Sigmoid colon (tissue), 7 donors: ENCODE results near the gene ARHGEF37. TPM values are rescaled to one million over a fixed set of nuclear protein-coding genes. Genes with fewer than 3 reads are reported as not detected.
"Not testable (repeated sequence)": the region's sequence is repeated elsewhere in the genome, so short reads cannot be mapped to it uniquely, and the experiment has no call there.

ENCODE experiments used
- DNase-seq: peaks from one replicate; pipeline ENCODE4 v3.0.0-alpha.2; 2019
- H3K27ac ChIP-seq, 4 donors: fragments of 200-600 bp; sonication (generic); one replicate each; pipeline ENCODE4 v1.5.1; 2016 to 2019; ENCODE audit warnings: mild to moderate bottlenecking in 1 of 4
- H3K27me3 ChIP-seq, 3 donors: fragments of 200-600 bp; sonication (generic); one replicate each; pipeline ENCODE4 v1.5.1; 2019; ENCODE audit warnings: mild to moderate bottlenecking in 1 of 3
- H3K36me3 ChIP-seq, 4 donors: fragments of 200-600 bp; sonication (generic); one replicate each; pipeline ENCODE4 v1.5.1; 2016 to 2019
- H3K4me1 ChIP-seq, 4 donors: fragments of 200-600 bp; sonication (generic); one replicate each; pipeline ENCODE4 v1.5.1; 2017 to 2019
- H3K4me3 ChIP-seq, 4 donors: fragments of 200-600 bp; sonication (generic); one replicate each; pipeline ENCODE4 v1.5.1; 2017 to 2019; ENCODE audit warnings: mild to moderate bottlenecking in 2 of 4, moderate library complexity in 1 of 4
- H3K9me3 ChIP-seq, 4 donors: fragments of 200-600 bp in 3 of 4; sonication (generic) in 3 of 4; one replicate each; pipeline versions ENCODE4 v1.5.1 to v1.6.1; 2013 to 2019
- EP300 ChIP-seq, 4 donors: sonication (generic); formaldehyde crosslinking; IDR thresholded peaks; one replicate each; pipeline ENCODE4 v1.6.1; 2017; ENCODE audit warnings: antibody characterized with exemption in 4 of 4
- POLR2A ChIP-seq, 2 donors: fragments of 450-650 bp; IDR thresholded peaks; one replicate each; pipeline ENCODE4 v1.6.1; 2016; ENCODE audit warnings: antibody characterized with exemption in 2 of 2, mild to moderate bottlenecking in 2 of 2, moderate library complexity in 2 of 2
- POLR2AphosphoS5 ChIP-seq, 4 donors: sonication (generic); formaldehyde crosslinking; IDR thresholded peaks; one replicate each; pipeline ENCODE4 v1.6.1; 2017; ENCODE audit warnings: antibody characterized with exemption in 4 of 4
- WGBS, 2 donors: extraction: QIAGEN DNeasy Blood & Tissue Kit; methylation state at CpG; one replicate each; pipeline ENCODE4 v1.1.7; 2013; 5-methylcytosine and 5-hydroxymethylcytosine counted together
- intact Hi-C: fragments of 100-400 bp; cut with DNase I; formaldehyde crosslinking; loops from one replicate; pipeline ENCODE4 v1.15.1; 2023
- polyA plus RNA-seq, 3 donors: library from polyadenylated mRNA; stranded (reverse); fragments of 200-250 nt; gene quantifications; one replicate each; pipeline ENCODE4 v1.2.3, GENCODE V29; 2013
- total RNA-seq, 4 donors: library from RNA; depleted of rRNA; stranded (reverse); fragments of >200 nt; gene quantifications; one replicate each; pipeline ENCODE4 v1.1.0, GENCODE V29; 2016
- TF ChIP-seq, protein P1 (sequence below), 4 experiments: fragments of 450-650 bp in 3 of 4; fragments of 200-600 bp in 1 of 4; IDR thresholded peaks; one replicate each; pipeline ENCODE4 v1.5.1; 2016 to 2019; ENCODE audit warnings: antibody characterized with exemption in 4 of 4, mild to moderate bottlenecking in 3 of 4, moderate library complexity in 2 of 4
- donor health status: healthy with polysubstance abuse.
- donor health status: Bipolar disorder and iron deficiency.
- donor health status: healthy.

ARHGEF37 gene
- total and polyA plus RNA-seq, 7 donors = 4.8 to 51.0 (median 23.5) TPM

DNA sequence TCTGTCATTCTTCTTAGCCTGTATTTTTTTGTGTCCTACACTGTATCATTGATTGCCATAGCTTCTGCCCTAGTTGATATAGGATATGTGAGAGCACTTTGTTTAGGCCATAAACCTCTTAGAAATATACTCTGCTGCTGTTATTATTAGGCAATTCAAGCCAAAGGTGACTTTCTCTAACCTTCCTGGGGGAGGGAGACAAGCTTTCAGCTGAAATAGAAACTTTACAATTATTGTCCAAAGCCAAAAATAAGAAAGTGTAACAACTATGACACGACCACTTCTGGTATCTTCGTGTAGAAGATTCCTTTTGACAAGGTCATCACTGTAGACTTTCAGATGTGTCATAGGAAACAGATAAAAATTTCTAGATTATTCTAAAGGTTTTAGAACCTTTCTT, 17.8 kb upstream of the ARHGEF37 start:
- Histone ChIP-seq H3K27me3 (no peaks in the 10 kb centered on the region), H3K27ac (peak overlapping the region; percentile 78 to 91 (median 84)), H3K4me1 (peaks cover 0 to 43% (median 38%) of the 10 kb centered on the region in 4 donors), H3K4me3 (no peak overlapping the region), H3K36me3 (no peaks in the 10 kb centered on the region), H3K9me3 (no peaks in the 10 kb centered on the region)
- no peak for DNase-seq
- intact Hi-C loops = loop anchor here (5.0 to 10.0 kb wide), 2 partner anchors 196 to 419 kb away; partner anchors contain the start of gene ABLIM3
- no peak for TF ChIP-seq POLR2AphosphoS5 (IDR thresholded peaks at IDR 0.05)
- WGBS, 2 donors = 65 to 74% methylated on average over 2 of the region's 2 CpGs

DNA sequence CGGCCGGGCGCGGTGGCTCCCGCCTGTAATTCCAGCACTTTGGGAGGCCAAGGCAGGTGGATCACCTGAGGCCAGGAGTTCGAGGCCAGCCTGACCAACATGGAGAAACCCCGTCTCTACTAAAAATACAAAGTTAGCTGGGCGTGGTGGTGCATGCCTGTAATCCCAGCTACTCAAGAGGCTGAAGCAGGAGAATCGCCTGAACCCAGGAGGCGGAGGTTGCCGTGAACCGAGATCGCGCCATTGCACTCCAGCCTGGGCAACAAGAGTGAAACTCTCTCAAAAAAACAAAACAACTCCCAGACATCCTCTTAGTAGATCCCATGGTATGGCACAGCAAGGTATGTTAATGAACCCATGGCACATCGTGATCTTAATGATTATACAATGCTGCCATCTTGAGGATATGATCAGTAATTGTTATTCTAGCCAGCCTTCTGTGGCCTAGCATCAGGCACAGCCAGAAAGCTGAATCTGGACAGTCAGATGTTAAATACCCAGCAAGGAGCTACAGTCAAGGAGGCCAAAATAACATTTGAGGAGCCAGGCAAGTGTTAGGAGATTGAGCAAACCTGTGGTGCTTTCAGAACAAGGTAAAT, 16.7 kb upstream of the ARHGEF37 start:
- peak overlapping the region in 3 of 4 donors; percentile 78 to 91 (median 90) for H3K27ac ChIP-seq
- intact Hi-C loops = loop anchor here (1.0 to 10.0 kb wide), 4 partner anchors 121 to 420 kb away; partner anchors contain the start of gene ABLIM3
- not testable (repeated sequence) for H3K27me3 ChIP-seq, H3K9me3 ChIP-seq, H3K36me3 ChIP-seq, DNase-seq
- H3K4me3 ChIP-seq = peak overlapping the region in 1 of 4 donors; percentile 27
- H3K4me1 ChIP-seq = peaks cover 0 to 43% (median 38%) of the 10 kb centered on the region in 4 donors
- peak in 1 of 4 donors; percentile 13 for TF ChIP-seq POLR2AphosphoS5 (IDR thresholded peaks at IDR 0.05)
- TF ChIP-seq, protein P1, sequence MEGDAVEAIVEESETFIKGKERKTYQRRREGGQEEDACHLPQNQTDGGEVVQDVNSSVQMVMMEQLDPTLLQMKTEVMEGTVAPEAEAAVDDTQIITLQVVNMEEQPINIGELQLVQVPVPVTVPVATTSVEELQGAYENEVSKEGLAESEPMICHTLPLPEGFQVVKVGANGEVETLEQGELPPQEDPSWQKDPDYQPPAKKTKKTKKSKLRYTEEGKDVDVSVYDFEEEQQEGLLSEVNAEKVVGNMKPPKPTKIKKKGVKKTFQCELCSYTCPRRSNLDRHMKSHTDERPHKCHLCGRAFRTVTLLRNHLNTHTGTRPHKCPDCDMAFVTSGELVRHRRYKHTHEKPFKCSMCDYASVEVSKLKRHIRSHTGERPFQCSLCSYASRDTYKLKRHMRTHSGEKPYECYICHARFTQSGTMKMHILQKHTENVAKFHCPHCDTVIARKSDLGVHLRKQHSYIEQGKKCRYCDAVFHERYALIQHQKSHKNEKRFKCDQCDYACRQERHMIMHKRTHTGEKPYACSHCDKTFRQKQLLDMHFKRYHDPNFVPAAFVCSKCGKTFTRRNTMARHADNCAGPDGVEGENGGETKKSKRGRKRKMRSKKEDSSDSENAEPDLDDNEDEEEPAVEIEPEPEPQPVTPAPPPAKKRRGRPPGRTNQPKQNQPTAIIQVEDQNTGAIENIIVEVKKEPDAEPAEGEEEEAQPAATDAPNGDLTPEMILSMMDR (IDR thresholded peaks at IDR 0.05) = peak; percentile 55 to 75 (median 70)
- WGBS, 2 donors = 47 to 60% methylated on average over 15 of the region's 15 CpGs

DNA sequence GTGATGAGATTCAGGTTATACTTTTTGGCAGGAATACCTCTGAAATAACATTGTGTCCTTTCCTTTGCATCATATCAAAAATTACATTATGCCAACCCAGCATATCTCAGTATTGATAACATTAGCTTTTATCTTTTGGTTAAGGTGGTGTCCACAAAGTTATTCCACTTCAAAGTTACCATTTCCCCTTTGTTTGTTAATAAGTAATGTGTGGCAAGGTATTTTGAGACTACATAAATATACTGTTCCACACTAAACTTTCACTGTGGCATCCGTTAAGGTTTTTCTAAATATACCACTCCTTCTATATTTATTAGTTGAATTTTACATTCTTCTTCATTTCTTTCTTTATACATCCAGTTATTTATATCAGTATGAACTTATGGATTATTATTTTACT, 14.1 kb upstream of the ARHGEF37 start:
- no peak overlapping the region for H3K4me3 ChIP-seq
- H3K36me3 ChIP-seq = no peaks in the 10 kb centered on the region
- no peaks in the 10 kb centered on the region for H3K27me3 ChIP-seq
- no peak for DNase-seq
- no peaks in the 10 kb centered on the region for H3K9me3 ChIP-seq
- peaks cover 0 to 29% (median 24%) of the 10 kb centered on the region in 4 donors for H3K4me1 ChIP-seq
- no peak overlapping the region for H3K27ac ChIP-seq
- TF ChIP-seq EP300 (IDR thresholded peaks at IDR 0.05) (no peak), POLR2A (IDR thresholded peaks at IDR 0.05) (no peak), POLR2AphosphoS5 (IDR thresholded peaks at IDR 0.05) (no peak)
- TF ChIP-seq, protein P1 (IDR thresholded peaks at IDR 0.05) = no peak
- 55 to 86% methylated on average over 1 of the region's 1 CpG for WGBS, 2 donors
- intact Hi-C loops = loop anchor here (5.0 to 10.0 kb wide), 2 partner anchors 250 to 422 kb away; partner anchors contain the start of gene ABLIM3

DNA sequence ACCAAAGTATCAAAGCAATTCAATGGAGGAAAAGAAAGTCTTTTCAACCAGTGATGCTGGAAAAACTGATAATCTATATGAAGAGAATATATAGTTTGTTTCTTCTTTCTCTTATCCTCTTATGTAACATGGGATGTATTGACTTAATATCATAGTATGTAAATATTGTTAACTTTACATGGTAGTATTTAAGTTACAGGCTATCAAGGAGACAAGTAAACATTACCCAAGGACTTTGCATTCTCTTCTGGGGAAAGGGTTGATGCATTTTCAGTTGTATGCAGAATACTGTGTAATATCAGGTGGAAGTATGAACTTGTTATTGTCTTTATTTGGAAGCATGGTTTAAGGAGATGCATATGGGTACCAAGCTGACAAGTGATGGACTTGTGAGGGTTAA, 9.1 kb upstream of the ARHGEF37 start:
- Histone ChIP-seq H3K27me3 (no peaks in the 10 kb centered on the region), H3K36me3 (no peaks in the 10 kb centered on the region), H3K4me3 (no peak overlapping the region), H3K4me1 (no peaks in the 10 kb centered on the region), H3K9me3 (no peaks in the 10 kb centered on the region), H3K27ac (no peak overlapping the region)
- TF ChIP-seq, protein P1 (IDR thresholded peaks at IDR 0.05) = no peak
- TF ChIP-seq EP300 (IDR thresholded peaks at IDR 0.05) = no peak
- TF ChIP-seq POLR2AphosphoS5 (IDR thresholded peaks at IDR 0.05) = no peak
- TF ChIP-seq POLR2A (IDR thresholded peaks at IDR 0.05) = no peak
- intact Hi-C loops = no loop called here
- DNase-seq = no peak

DNA sequence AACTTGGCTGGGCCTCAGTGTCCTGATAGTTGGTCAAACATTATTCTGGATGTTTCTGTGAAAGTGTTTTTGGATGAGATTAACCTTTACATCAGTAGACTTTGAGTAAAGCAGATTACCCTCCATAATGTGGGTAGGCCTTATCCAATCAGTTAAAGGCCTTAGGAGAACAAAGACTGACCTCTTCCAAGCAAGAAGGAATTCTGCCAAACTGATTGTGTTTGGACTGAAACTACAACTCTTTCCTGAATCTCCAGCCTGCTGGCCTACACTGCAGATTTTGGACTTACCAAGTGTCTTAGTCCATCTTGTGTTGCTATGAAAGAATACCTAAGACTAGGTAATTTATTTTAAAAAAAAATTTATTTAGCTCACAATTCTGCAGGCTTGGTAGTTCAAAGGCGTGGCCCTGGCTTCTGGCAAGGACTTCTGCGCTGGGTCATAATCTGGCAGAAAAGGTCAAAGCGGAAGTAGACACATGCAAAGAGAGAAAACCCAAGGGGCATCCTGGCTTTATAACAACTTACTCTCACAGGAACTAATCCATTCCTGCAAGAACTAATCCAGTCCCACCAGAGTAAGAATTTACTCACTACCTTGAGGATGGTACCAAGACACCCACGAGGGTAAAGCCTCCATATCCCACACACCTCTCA, 8.6 kb upstream of the ARHGEF37 start:
- intact Hi-C loops = no loop called here
- WGBS, 2 donors = 42 to 83% methylated on average over 4 of the region's 4 CpGs
- TF ChIP-seq, protein P1 (IDR thresholded peaks at IDR 0.05) = no peak
- TF ChIP-seq POLR2AphosphoS5 (IDR thresholded peaks at IDR 0.05) = no peak
- no peak for TF ChIP-seq POLR2A (IDR thresholded peaks at IDR 0.05)
- no peak for TF ChIP-seq EP300 (IDR thresholded peaks at IDR 0.05)
- Histone ChIP-seq H3K36me3 (no peaks in the 10 kb centered on the region), H3K4me3 (no peak overlapping the region), H3K9me3 (no peaks in the 10 kb centered on the region), H3K27ac (no peak overlapping the region), H3K27me3 (no peaks in the 10 kb centered on the region), H3K4me1 (no peaks in the 10 kb centered on the region)
- no peak for DNase-seq
